ENCODE measurements around the gene SRPK2.
"Not testable (repeated sequence)": the region's sequence is repeated elsewhere in the genome, so short reads cannot be mapped to it uniquely, and the experiment has no call there.

The SRPK2 gene

GRCh38 chr7:105244594-105244993, 144.1 kb downstream of the SRPK2 start:
- TF ChIP-seq, protein P1, sequence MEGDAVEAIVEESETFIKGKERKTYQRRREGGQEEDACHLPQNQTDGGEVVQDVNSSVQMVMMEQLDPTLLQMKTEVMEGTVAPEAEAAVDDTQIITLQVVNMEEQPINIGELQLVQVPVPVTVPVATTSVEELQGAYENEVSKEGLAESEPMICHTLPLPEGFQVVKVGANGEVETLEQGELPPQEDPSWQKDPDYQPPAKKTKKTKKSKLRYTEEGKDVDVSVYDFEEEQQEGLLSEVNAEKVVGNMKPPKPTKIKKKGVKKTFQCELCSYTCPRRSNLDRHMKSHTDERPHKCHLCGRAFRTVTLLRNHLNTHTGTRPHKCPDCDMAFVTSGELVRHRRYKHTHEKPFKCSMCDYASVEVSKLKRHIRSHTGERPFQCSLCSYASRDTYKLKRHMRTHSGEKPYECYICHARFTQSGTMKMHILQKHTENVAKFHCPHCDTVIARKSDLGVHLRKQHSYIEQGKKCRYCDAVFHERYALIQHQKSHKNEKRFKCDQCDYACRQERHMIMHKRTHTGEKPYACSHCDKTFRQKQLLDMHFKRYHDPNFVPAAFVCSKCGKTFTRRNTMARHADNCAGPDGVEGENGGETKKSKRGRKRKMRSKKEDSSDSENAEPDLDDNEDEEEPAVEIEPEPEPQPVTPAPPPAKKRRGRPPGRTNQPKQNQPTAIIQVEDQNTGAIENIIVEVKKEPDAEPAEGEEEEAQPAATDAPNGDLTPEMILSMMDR (conservative IDR thresholded peaks at IDR 0.05; ENCODE audit: low read depth, low read length), result no peak
- DNase-seq (ENCODE audit: low read depth), result no peak
- no peak overlapping the region for H3K4me3 ChIP-seq (ENCODE audit: low read depth, low read length)

DNA sequence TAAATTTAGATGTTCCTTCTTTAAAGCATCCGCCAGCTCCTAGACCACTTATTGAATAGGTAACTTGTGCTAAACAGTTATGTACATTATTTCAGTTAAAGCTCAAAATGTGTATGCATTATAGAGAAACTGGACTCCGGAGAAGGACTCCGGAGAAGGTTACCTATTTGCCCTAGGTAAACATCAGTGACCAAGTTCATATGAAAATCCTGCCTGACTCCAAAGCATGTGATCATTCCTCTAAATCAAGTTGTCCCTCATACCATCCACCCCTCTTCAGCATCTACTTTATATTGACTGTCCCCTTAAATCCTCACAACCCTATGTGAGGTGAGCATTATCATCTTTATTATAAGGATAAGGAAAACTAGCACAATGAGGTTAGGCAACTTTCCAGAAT, 147.5 kb downstream of the SRPK2 start:
- no peak overlapping the region for H3K4me3 ChIP-seq (ENCODE audit: low read depth, low read length)
- DNase-seq (ENCODE audit: low read depth), result no peak
- TF ChIP-seq, protein P1 (conservative IDR thresholded peaks at IDR 0.05; ENCODE audit: low read depth, low read length), result no peak

GRCh38 chr7:105238198-105238765, 150.4 kb downstream of the SRPK2 start:
- DNase-seq (ENCODE audit: low read depth), result no peak
- TF ChIP-seq, protein P1 (conservative IDR thresholded peaks at IDR 0.05; ENCODE audit: low read depth, low read length), result no peak
- no peak overlapping the region for H3K4me3 ChIP-seq (ENCODE audit: low read depth, low read length)

GRCh38 chr7:105234886-105235285, 153.8 kb downstream of the SRPK2 start:
- TF ChIP-seq, protein P1 (conservative IDR thresholded peaks at IDR 0.05; ENCODE audit: low read depth, low read length), result no peak
- no peak for DNase-seq (ENCODE audit: low read depth)
- no peak overlapping the region for H3K4me3 ChIP-seq (ENCODE audit: low read depth, low read length)

- not testable (repeated sequence) for DNase-seq (ENCODE audit: low read depth)
Observed at GRCh38 chr7:105232829-105233291, 155.9 kb downstream of the SRPK2 start.

DNA sequence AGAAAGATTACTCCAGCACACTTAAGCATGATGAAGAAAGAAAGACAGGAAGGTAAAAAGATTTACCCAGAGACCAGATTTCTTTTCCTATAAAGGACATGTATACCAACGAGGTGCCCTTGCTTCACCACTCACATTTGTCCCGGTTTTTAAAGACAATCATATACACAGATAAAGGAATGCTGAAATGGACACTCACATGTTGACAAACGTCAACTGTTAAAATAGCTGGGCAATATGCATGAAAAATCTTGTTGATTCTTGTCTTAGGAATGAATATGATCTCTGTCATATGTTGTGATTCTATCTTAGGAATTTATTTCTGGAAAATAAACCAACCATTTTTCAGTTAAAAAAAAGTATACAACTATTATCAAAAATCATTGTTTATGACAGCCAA, 158.2 kb downstream of the SRPK2 start:
- TF ChIP-seq, protein P1 (conservative IDR thresholded peaks at IDR 0.05; ENCODE audit: low read depth, low read length), result no peak
- H3K4me3 ChIP-seq (ENCODE audit: low read depth, low read length), result no peak overlapping the region
- no peak for DNase-seq (ENCODE audit: low read depth)

More at GRCh38 chr7:105232829-105233291, 155.9 kb downstream of the SRPK2 start:
- H3K4me3 ChIP-seq (ENCODE audit: low read depth, low read length), result not testable (repeated sequence)

DNA sequence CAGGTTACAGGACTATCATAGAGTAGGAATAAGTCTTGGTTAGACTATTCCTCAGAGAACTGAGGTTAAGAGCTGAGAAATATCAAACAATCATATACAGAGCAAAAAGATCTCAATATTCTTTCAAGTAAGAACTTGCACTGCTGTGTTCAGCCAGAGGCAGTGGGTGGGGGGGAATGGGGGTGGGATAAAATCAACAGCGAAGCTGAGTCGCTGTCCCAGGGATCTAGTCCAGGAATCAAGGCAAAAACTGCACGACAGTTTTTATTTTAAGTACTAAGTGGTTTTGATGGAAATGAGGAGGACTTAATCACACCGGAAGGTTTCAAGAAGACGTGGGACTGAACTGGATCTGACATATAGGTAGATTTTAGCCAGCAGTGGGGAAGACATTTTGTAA, 159.1 kb downstream of the SRPK2 start:
- no peak for DNase-seq (ENCODE audit: low read depth)
- TF ChIP-seq, protein P1 (conservative IDR thresholded peaks at IDR 0.05; ENCODE audit: low read depth, low read length), result no peak
- H3K4me3 ChIP-seq (ENCODE audit: low read depth, low read length), result no peak overlapping the region

Measured in choroid plexus epithelial cell (primary cell).